ENCODE data around the gene GRIN3B. TPM values are rescaled to one million over a fixed set of nuclear protein-coding genes. Genes with fewer than 3 reads are reported as not detected.
A peak's percentile ranks its signal among the peaks of the same experiment; 100 is the strongest.

Gene GRIN3B
- total RNA-seq, 2 donors from 2014 or later: 2.0 TPM

GRCh38 chr19:1018393-1018792 lies 18.2 kb downstream of the GRIN3B start:
- Mint-ChIP-seq H3K4me1 (peaks cover 7% of the 10 kb centered on the region), H3K4me3 (peak overlapping the region; percentile 89), H3K36me3 (ENCODE audit: low read depth) (no peaks in the 10 kb centered on the region), H3K27ac (no peak overlapping the region), H3K27me3 (ENCODE audit: insufficient read depth) (peaks cover 1% of the 10 kb centered on the region), H3K9me3 (no peaks in the 10 kb centered on the region)
- no peaks in the 10 kb centered on the region for H3K27me3 ChIP-seq (ENCODE audit: control insufficient read depth, insufficient read depth, low read length, poor library complexity, severe bottlenecking)
- H3K27ac ChIP-seq (ENCODE audit: low read depth, low read length): no peak overlapping the region
- H3K4me1 ChIP-seq (ENCODE audit: control insufficient read depth, insufficient read depth, low read length): peaks cover 13% of the 10 kb centered on the region
- no peaks in the 10 kb centered on the region for H3K9me3 ChIP-seq (ENCODE audit: control insufficient read depth, low read length)
- no peak for DNase-seq
- H3K36me3 ChIP-seq (ENCODE audit: control insufficient read depth, insufficient read depth, low read length): peaks cover 10% of the 10 kb centered on the region
- no peak for TF ChIP-seq CTCF (conservative IDR thresholded peaks at IDR 0.05)
- WGBS, 2 experiments (ENCODE audit: insufficient coverage in 1 of 2, insufficient read length in 1 of 2): 94 to 98% methylated on average over 4 to 5 of the region's 5 CpGs
- no peak overlapping the region for H3K9ac ChIP-seq (ENCODE audit: extremely low read depth, low read length, poor library complexity, severe bottlenecking)
- no peak overlapping the region for H3K4me3 ChIP-seq (ENCODE audit: low read length)

- H3K27me3 Mint-ChIP-seq (ENCODE audit: insufficient read depth): peaks cover 1% of the 10 kb centered on the region
- Histone ChIP-seq H3K9ac (ENCODE audit: extremely low read depth, low read length, poor library complexity, severe bottlenecking) (no peak overlapping the region), H3K9me3 (ENCODE audit: control insufficient read depth, low read length) (no peaks in the 10 kb centered on the region), H3K27me3 (ENCODE audit: control insufficient read depth, insufficient read depth, low read length, poor library complexity, severe bottlenecking) (no peaks in the 10 kb centered on the region), H3K27ac (ENCODE audit: low read depth, low read length) (no peak overlapping the region), H3K36me3 (ENCODE audit: control insufficient read depth, insufficient read depth, low read length) (peaks cover 8% of the 10 kb centered on the region), H3K4me3 (ENCODE audit: low read length) (peak overlapping the region; percentile 92), H3K4me1 (ENCODE audit: control insufficient read depth, insufficient read depth, low read length) (peaks cover 13% of the 10 kb centered on the region)
- peak overlapping the region; percentile 89 for H3K4me3 Mint-ChIP-seq
- no peaks in the 10 kb centered on the region for H3K36me3 Mint-ChIP-seq (ENCODE audit: low read depth)
- TF ChIP-seq CTCF (conservative IDR thresholded peaks at IDR 0.05): no peak
- H3K9me3 Mint-ChIP-seq: no peaks in the 10 kb centered on the region
- H3K4me1 Mint-ChIP-seq: peaks cover 7% of the 10 kb centered on the region
- DNase-seq: no peak
- WGBS, 2 experiments (ENCODE audit: insufficient coverage in 1 of 2, insufficient read length in 1 of 2): 87 to 91% methylated on average over 9 to 17 of the region's 17 CpGs
- peak overlapping the region; percentile 35 for H3K27ac Mint-ChIP-seq
Measured at GRCh38 chr19:1018932-1019615, 18.9 kb downstream of the GRIN3B start.

- H3K9me3 ChIP-seq (ENCODE audit: control insufficient read depth, low read length): no peaks in the 10 kb centered on the region
- H3K36me3 ChIP-seq (ENCODE audit: control insufficient read depth, insufficient read depth, low read length): peaks cover 8% of the 10 kb centered on the region
- no peak overlapping the region for H3K27ac ChIP-seq (ENCODE audit: low read depth, low read length)
- no peak for DNase-seq
- peaks cover 1% of the 10 kb centered on the region for H3K27me3 Mint-ChIP-seq (ENCODE audit: insufficient read depth)
- H3K4me1 Mint-ChIP-seq: peaks cover 7% of the 10 kb centered on the region
- TF ChIP-seq CTCF (conservative IDR thresholded peaks at IDR 0.05): no peak
- H3K4me3 ChIP-seq (ENCODE audit: low read length): peak overlapping the region; percentile 92
- H3K4me1 ChIP-seq (ENCODE audit: control insufficient read depth, insufficient read depth, low read length): peaks cover 13% of the 10 kb centered on the region
- H3K9me3 Mint-ChIP-seq: no peaks in the 10 kb centered on the region
- peak overlapping the region; percentile 89 for H3K4me3 Mint-ChIP-seq
- no peak overlapping the region for H3K27ac Mint-ChIP-seq
- no peaks in the 10 kb centered on the region for H3K36me3 Mint-ChIP-seq (ENCODE audit: low read depth)
- WGBS, 2 experiments (ENCODE audit: insufficient coverage in 1 of 2, insufficient read length in 1 of 2): 86 to 89% methylated on average over 12 to 18 of the region's 18 CpGs
- no peaks in the 10 kb centered on the region for H3K27me3 ChIP-seq (ENCODE audit: control insufficient read depth, insufficient read depth, low read length, poor library complexity, severe bottlenecking)
- H3K9ac ChIP-seq (ENCODE audit: extremely low read depth, low read length, poor library complexity, severe bottlenecking): peak overlapping the region; percentile 93
Measured at GRCh38 chr19:1019616-1019961, 19.4 kb downstream of the GRIN3B start.

Measured in endodermal cell (in vitro differentiated cells).